ENCODE results near the gene ZNF22.

- TF ChIP-seq, protein P1, sequence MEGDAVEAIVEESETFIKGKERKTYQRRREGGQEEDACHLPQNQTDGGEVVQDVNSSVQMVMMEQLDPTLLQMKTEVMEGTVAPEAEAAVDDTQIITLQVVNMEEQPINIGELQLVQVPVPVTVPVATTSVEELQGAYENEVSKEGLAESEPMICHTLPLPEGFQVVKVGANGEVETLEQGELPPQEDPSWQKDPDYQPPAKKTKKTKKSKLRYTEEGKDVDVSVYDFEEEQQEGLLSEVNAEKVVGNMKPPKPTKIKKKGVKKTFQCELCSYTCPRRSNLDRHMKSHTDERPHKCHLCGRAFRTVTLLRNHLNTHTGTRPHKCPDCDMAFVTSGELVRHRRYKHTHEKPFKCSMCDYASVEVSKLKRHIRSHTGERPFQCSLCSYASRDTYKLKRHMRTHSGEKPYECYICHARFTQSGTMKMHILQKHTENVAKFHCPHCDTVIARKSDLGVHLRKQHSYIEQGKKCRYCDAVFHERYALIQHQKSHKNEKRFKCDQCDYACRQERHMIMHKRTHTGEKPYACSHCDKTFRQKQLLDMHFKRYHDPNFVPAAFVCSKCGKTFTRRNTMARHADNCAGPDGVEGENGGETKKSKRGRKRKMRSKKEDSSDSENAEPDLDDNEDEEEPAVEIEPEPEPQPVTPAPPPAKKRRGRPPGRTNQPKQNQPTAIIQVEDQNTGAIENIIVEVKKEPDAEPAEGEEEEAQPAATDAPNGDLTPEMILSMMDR (IDR thresholded peaks at IDR 0.05) = no peak
- TF ChIP-seq POLR2AphosphoS5 (IDR thresholded peaks at IDR 0.05) = no peak
These were observed 5.2 kb upstream of the ZNF22 start for GRCh38 chr10:44995581-44995913.

All from gastroesophageal sphincter (tissue), 3 donors.